Measurements from ENCODE around the gene SP100. TPM values are rescaled to one million over a fixed set of nuclear protein-coding genes. Genes with fewer than 3 reads are reported as not detected.

SP100 gene
- 43.2 and 73.0 TPM in 2 replicates for total RNA-seq

GRCh38 chr2:230416061-230416721 lies at the start of gene SP100:
Gene SP100, plus strand, starts transcription at chr2:230416201. Its CDS starts 96 bp downstream, at chr2:230416297.

Small RNA genes within 50 kb of the gene (small RNA-seq; reads per million reads assigned to genes)
- gene HMGB1P3 = not detected
- not detected for gene RN7SL834P
- not detected for gene RNU6-451P

Other genes starting within 250 kb of the SP100 start
- gene SP110, start 196.2 kb upstream of the SP100 start, total RNA-seq = 27.1 and 28.7 TPM in 2 replicates
- not detected in 2 replicates for gene SP140, start 190.5 kb upstream of the SP100 start, total RNA-seq
- gene SP140L, start 89.0 kb upstream of the SP100 start, total RNA-seq = 2.2 and 3.1 TPM in 2 replicates

Data from placental epithelial cell (primary cell).